ENCODE measurements around the gene BRSK1. TPM values are rescaled to one million over a fixed set of nuclear protein-coding genes. Genes with fewer than 3 reads are reported as not detected.

The BRSK1 gene
- polyA plus RNA-seq, 4 donors, result 14.4 to 21.4 (median 15.9) TPM

- peak in 3 of 4 donors; percentile 59 to 76 (median 74) for DNase-seq (ENCODE audit: low read depth in 4 of 4, low spot score in 2 of 4)
Observed at GRCh38 chr19:55301459-55302317, 17.9 kb downstream of the BRSK1 start.

GRCh38 chr19:55302318-55302703 is 18.5 kb downstream of the BRSK1 start:
- DNase-seq (ENCODE audit: low read depth in 4 of 4, low spot score in 2 of 4), result no peak

- no peak for DNase-seq (ENCODE audit: low read depth in 4 of 4, low spot score in 2 of 4)
Observed at GRCh38 chr19:55303477-55303876, 19.7 kb downstream of the BRSK1 start.

- DNase-seq (ENCODE audit: low read depth in 4 of 4, low spot score in 2 of 4), result no peak
Observed at GRCh38 chr19:55304279-55304978, 20.6 kb downstream of the BRSK1 start.

GRCh38 chr19:55304980-55305379 is 21.2 kb downstream of the BRSK1 start:
- no peak for DNase-seq (ENCODE audit: low read depth in 4 of 4, low spot score in 2 of 4)

- no peak for DNase-seq (ENCODE audit: low read depth in 4 of 4, low spot score in 2 of 4)
Observed at GRCh38 chr19:55305491-55305890, 21.7 kb downstream of the BRSK1 start.

- no peak for DNase-seq (ENCODE audit: low read depth in 4 of 4, low spot score in 2 of 4)
Observed at GRCh38 chr19:55305983-55306562, 22.3 kb downstream of the BRSK1 start.

GRCh38 chr19:55306712-55307111 is 22.9 kb downstream of the BRSK1 start:
- no peak for DNase-seq (ENCODE audit: low read depth in 4 of 4, low spot score in 2 of 4)

- no peak for DNase-seq (ENCODE audit: low read depth in 4 of 4, low spot score in 2 of 4)
Observed at GRCh38 chr19:55308281-55308680, 24.5 kb downstream of the BRSK1 start.

- no peak for DNase-seq (ENCODE audit: low read depth in 4 of 4, low spot score in 2 of 4)
Observed at GRCh38 chr19:55309448-55309847, 25.7 kb downstream of the BRSK1 start.

- no peak for DNase-seq (ENCODE audit: low read depth in 4 of 4, low spot score in 2 of 4)
Observed at GRCh38 chr19:55310498-55310897, 26.7 kb downstream of the BRSK1 start.

- no peak for DNase-seq (ENCODE audit: low read depth in 4 of 4, low spot score in 2 of 4)
Observed at GRCh38 chr19:55311397-55311796, 27.6 kb downstream of the BRSK1 start.

- DNase-seq (ENCODE audit: low read depth in 4 of 4, low spot score in 2 of 4), result no peak
Observed at GRCh38 chr19:55311797-55312196, 28.0 kb downstream of the BRSK1 start.

GRCh38 chr19:55312621-55313512 is 29.1 kb downstream of the BRSK1 start:
- DNase-seq (ENCODE audit: low read depth in 4 of 4, low spot score in 2 of 4), result no peak

- no peak for DNase-seq (ENCODE audit: low read depth in 4 of 4, low spot score in 2 of 4)
Observed at GRCh38 chr19:55314396-55314795, 30.6 kb downstream of the BRSK1 start.

GRCh38 chr19:55315956-55316525 is 32.2 kb downstream of the BRSK1 start:
- DNase-seq (ENCODE audit: low read depth in 4 of 4, low spot score in 2 of 4), result no peak

GRCh38 chr19:55316646-55317045 is 32.8 kb downstream of the BRSK1 start:
- no peak for DNase-seq (ENCODE audit: low read depth in 4 of 4, low spot score in 2 of 4)

- no peak for DNase-seq (ENCODE audit: low read depth in 4 of 4, low spot score in 2 of 4)
Observed at GRCh38 chr19:55319785-55320184, 36.0 kb downstream of the BRSK1 start.

- DNase-seq (ENCODE audit: low read depth in 4 of 4, low spot score in 2 of 4), result no peak
Observed at GRCh38 chr19:55320844-55321419, 37.1 kb downstream of the BRSK1 start.
